ENCODE measurements around the gene PLIN4. TPM values are rescaled to one million over a fixed set of nuclear protein-coding genes. Genes with fewer than 3 reads are reported as not detected.

The PLIN4 gene
- total RNA-seq, 4 donors from 2014 or later, result 1.3 to 6.6 (median 3.7) TPM

DNA sequence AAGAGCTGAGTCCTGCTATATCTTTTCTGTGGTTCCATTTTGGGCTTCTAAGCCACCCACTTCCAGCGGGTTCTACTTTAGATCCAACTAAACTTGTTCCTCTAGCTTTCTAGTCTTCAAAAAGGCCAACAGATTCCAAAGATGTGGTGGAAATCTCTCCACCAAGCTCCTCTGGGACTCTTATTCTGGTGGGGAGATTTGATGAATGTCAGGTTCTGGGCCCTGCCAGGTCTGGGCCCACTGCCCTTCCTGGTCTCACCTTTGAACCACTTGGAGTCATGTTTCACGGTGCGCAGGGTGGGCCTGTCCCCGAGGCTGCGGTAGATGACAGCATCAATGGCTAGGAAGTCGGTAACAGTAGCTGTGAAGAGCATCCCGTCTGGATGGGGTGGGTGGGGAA lies 36.4 kb upstream of the PLIN4 start:
- Histone ChIP-seq H3K4me3 (replicated peaks in 1 of 3) (no peak overlapping the region), H3K9me3 (no peaks in the 10 kb centered on the region), H3K4me1 (no peaks in the 10 kb centered on the region), H3K27me3 (no peaks in the 10 kb centered on the region), H3K36me3 (no peaks in the 10 kb centered on the region), H3K27ac (no peak overlapping the region)
- intact Hi-C loops (cut with DNase I), result loop anchor here (5.0 kb wide), 1 partner anchor 83 kb away; the partner anchor contains the start of gene TNFAIP8L1
- no peak for DNase-seq
- TF ChIP-seq POLR2A (IDR thresholded peaks at IDR 0.05), result no peak
- TF ChIP-seq, protein P1, sequence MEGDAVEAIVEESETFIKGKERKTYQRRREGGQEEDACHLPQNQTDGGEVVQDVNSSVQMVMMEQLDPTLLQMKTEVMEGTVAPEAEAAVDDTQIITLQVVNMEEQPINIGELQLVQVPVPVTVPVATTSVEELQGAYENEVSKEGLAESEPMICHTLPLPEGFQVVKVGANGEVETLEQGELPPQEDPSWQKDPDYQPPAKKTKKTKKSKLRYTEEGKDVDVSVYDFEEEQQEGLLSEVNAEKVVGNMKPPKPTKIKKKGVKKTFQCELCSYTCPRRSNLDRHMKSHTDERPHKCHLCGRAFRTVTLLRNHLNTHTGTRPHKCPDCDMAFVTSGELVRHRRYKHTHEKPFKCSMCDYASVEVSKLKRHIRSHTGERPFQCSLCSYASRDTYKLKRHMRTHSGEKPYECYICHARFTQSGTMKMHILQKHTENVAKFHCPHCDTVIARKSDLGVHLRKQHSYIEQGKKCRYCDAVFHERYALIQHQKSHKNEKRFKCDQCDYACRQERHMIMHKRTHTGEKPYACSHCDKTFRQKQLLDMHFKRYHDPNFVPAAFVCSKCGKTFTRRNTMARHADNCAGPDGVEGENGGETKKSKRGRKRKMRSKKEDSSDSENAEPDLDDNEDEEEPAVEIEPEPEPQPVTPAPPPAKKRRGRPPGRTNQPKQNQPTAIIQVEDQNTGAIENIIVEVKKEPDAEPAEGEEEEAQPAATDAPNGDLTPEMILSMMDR (IDR thresholded peaks at IDR 0.05), result no peak
- WGBS, 2 donors, result 87 to 95% methylated on average over 7 of the region's 7 CpGs

DNA sequence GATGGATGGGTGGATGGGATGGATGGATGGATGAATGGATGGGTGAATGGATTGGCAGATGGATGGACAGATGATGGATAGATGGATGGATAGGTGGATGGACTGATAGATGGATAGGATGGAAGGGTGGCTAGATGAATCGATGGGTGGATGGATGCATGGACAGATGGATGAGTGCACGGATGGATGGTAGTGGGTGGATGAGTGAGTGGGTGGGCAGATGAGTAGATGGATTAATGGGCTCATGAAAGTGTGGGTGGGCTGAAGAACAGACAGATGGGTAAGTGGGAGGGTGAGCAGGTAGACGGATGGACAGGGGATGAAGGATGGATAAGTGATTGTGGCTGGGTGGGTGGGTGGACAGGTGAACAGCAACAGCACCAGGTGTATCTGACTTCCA lies 35.5 kb upstream of the PLIN4 start:
- intact Hi-C loops (cut with DNase I), result no loop called here
- 77 to 82% methylated on average over 3 of the region's 3 CpGs for WGBS, 2 donors
- Histone ChIP-seq H3K36me3 (no peaks in the 10 kb centered on the region), H3K27me3 (no peaks in the 10 kb centered on the region), H3K27ac (no peak overlapping the region), H3K4me3 (replicated peaks in 1 of 3) (no peak overlapping the region), H3K9me3 (no peaks in the 10 kb centered on the region), H3K4me1 (no peaks in the 10 kb centered on the region)
- TF ChIP-seq, protein P1 (IDR thresholded peaks at IDR 0.05), result no peak
- no peak for TF ChIP-seq POLR2A (IDR thresholded peaks at IDR 0.05)
- no peak for DNase-seq

DNA sequence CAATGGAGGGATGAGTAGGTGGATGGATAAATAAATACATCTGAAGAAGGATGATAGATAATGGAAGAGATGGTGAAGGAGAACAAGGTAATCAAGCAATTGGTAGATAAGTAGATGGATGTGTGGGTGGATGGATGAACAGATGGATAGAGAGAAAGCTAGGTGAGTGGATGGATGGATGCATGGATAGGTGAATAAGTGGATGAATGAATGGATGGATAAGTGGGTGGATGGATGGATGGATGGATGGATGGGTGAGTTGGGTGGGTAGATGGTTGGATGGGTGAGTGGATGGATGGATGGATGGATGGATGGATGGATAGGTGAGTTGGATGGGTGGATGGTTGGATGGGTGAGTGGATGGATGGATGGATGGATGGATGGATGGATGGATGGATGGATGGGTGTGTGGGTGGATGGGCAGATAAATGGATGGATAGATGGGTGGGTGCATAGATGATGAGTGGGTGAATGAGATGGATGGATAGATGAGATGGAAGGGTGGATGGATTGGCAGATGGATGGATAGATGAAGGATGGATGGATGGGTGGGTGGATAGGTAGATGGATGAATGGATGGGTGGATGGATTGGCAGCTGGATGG lies 34.9 kb upstream of the PLIN4 start:
- TF ChIP-seq POLR2A (IDR thresholded peaks at IDR 0.05), result no peak
- TF ChIP-seq, protein P1 (IDR thresholded peaks at IDR 0.05), result no peak
- intact Hi-C loops (cut with DNase I), result no loop called here
- H3K27me3 ChIP-seq, result no peaks in the 10 kb centered on the region
- no peak overlapping the region for H3K4me3 ChIP-seq (replicated peaks in 1 of 3)
- H3K9me3 ChIP-seq, result no peaks in the 10 kb centered on the region
- DNase-seq, result no peak
- no peaks in the 10 kb centered on the region for H3K36me3 ChIP-seq
- H3K4me1 ChIP-seq, result no peaks in the 10 kb centered on the region
- no peak overlapping the region for H3K27ac ChIP-seq

- whole genome bisulfite sequencing, 2 donors, result 90% methylated on average over 7 to 17 of the region's 18 CpGs
- H3K27me3 ChIP-seq, result no peaks in the 10 kb centered on the region
- H3K27ac ChIP-seq, result no peak overlapping the region
- intact Hi-C loops (cut with DNase I), result no loop called here
- H3K36me3 ChIP-seq, result no peaks in the 10 kb centered on the region
- no peak overlapping the region for H3K4me3 ChIP-seq (replicated peaks in 1 of 3)
- DNase-seq, result no peak
- no peaks in the 10 kb centered on the region for H3K4me1 ChIP-seq
- H3K9me3 ChIP-seq, result no peaks in the 10 kb centered on the region
- no peak for TF ChIP-seq POLR2A (IDR thresholded peaks at IDR 0.05)
- TF ChIP-seq, protein P1 (IDR thresholded peaks at IDR 0.05), result no peak
Measured at GRCh38 chr19:4552525-4552819, 34.2 kb upstream of the PLIN4 start.

DNA sequence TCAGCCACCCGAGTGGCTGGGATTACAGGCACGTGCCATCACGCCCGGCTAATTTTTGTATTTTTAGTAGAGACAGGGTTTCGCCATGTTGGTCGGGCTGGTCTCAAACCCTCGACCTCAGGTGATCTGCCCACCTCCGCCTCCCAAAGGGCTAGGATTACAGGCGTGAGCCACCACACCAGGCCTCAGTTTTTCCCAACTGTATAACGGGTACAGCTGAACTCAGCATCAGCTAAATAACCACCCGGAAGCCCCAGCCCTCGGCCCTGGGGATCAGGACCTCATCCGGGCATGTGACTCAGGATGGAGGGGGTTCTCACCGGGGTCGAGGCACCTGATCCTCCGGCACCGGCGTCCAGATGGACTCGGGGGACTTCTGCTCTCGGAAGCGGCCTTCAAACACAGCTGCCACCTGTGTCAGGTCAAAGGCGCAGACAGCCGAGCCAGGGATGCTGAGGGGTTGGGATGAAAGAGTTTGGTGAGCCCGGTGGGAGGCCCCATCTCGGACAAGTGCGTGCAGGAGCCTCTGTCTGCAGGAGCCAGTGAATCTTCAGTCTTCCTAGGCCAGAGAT lies 32.3 kb upstream of the PLIN4 start:
- TF ChIP-seq POLR2A (IDR thresholded peaks at IDR 0.05), result no peak
- TF ChIP-seq, protein P1 (IDR thresholded peaks at IDR 0.05), result no peak
- Histone ChIP-seq H3K4me3 (replicated peaks in 1 of 3) (no peak overlapping the region), H3K27me3 (no peaks in the 10 kb centered on the region), H3K27ac (no peak overlapping the region), H3K9me3 (no peaks in the 10 kb centered on the region), H3K4me1 (no peaks in the 10 kb centered on the region), H3K36me3 (no peaks in the 10 kb centered on the region)
- intact Hi-C loops (cut with DNase I), result no loop called here
- 79 to 86% methylated on average over 16 to 26 of the region's 26 CpGs for WGBS, 2 donors
- DNase-seq, result no peak
